NT2/D1 (cell line): ENCODE data around the gene TTPAL.

Experiments
- SUZ12 ChIP-seq: IDR thresholded peaks from 2 replicates; pipeline ENCODE4 v1.6.1; 2011; ENCODE audit not compliant: insufficient read length, insufficient read depth; ENCODE audit errors: extremely low read depth
- YY1 ChIP-seq: IDR thresholded peaks from 2 replicates; pipeline ENCODE4 v1.6.1; 2011; ENCODE audit not compliant: insufficient read length, insufficient read depth
- ZNF274 ChIP-seq: IDR thresholded peaks from 2 replicates; pipeline ENCODE4 v1.6.1; 2011; ENCODE audit warnings: mild to moderate bottlenecking, low read depth, low read length

DNA sequence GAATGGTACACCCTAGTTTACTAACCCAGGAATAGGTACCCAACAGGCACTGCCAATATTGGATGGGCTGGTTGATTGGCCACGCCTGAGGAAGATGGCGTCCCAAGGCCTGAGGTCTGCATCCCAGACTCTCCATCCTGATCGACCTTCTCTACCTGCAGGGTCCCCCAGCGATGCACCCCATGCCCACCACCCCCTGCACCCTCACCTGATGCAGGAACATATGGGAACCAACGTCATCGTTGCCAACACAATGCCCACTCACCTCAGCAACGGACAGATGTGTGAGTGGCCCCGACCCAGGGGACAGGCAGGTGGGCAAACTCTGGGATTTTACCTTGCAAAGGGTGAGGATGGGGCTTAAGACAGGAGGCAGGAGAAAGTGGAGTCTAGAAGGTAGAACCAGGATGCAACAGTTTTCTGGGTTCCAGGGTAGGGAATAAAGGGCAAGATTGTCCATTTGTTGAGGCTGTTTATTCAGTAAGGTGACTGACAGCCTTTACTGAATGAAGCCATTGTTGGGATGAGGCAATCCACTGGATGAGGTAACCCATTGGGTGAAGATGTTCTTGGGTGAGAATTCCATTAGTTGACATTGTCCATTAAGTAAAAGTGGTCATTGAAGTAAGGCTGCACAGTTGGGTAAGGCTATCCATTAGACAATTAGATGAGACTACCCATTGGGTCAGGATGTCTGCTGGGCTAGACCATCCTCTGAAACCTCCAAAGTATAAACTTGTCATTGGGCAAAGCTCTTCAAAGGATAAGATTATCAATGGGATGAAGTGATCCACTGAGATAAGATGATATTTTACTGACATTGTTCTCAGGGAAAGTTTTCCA lies 47.3 kb upstream of the TTPAL start:
- TF ChIP-seq ZNF274 = no peak
- TF ChIP-seq YY1 = no peak
- no peak for TF ChIP-seq SUZ12
